Keratinocyte (primary cell): ENCODE results near the gene DNAH8.

Experiments used
- EZH2 ChIP-seq: IDR thresholded peaks from one replicate; pipeline ENCODE4 v1.6.1; 2012; ENCODE audit warnings: inconsistent platforms, mild to moderate bottlenecking, low read length, moderate library complexity
- TF ChIP-seq, protein P1 (sequence below), 3 experiments: IDR thresholded peaks in 1 of 3; conservative IDR thresholded peaks in 1 of 3; optimal IDR thresholded peaks in 1 of 3; 2 replicates in 2 of 3; 3 replicates in 1 of 3; pipeline versions ENCODE3 to v1.5.1; 2011; ENCODE audit warnings: low read length in 3 of 3, mild to moderate bottlenecking in 3 of 3, moderate library complexity in 2 of 3, control low read depth in 1 of 3, inconsistent platforms in 1 of 3; ENCODE audit not compliant: insufficient read depth in 2 of 3; ENCODE audit errors: extremely low read depth in 1 of 3

DNA sequence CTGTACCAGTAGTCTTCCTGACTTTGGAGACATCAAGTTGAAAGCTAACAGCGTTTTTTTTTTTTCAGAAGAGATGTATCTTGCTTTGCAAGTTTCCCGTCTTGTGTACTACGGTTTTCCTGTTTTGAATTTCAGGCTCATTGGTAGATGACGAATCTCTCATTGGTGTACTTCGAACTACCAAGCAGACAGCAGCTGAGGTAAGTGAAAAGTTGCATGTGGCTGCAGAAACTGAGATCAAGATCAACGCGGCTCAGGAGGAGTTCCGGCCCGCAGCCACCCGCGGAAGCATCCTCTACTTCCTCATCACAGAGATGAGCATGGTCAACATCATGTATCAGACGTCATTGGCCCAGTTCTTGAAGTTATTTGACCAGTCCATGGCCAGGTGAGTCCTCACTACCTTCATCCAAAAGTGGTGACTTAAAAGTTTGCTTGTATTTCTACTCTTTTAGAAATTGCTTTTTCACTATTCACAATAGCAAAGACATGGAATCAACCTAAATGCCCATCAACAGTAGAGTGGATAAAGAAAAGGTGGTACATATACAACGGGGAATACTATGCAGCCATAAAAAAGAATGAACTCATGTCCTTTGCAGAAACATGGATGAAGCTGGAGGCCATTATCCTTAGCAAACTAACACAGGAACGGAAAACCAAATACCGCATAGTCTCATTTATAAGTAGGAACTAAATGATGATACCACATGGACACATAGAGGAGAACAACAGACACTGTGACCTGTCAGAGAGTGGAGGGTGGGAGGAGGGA is 222.9 kb downstream of the DNAH8 start:
- TF ChIP-seq, protein P1, sequence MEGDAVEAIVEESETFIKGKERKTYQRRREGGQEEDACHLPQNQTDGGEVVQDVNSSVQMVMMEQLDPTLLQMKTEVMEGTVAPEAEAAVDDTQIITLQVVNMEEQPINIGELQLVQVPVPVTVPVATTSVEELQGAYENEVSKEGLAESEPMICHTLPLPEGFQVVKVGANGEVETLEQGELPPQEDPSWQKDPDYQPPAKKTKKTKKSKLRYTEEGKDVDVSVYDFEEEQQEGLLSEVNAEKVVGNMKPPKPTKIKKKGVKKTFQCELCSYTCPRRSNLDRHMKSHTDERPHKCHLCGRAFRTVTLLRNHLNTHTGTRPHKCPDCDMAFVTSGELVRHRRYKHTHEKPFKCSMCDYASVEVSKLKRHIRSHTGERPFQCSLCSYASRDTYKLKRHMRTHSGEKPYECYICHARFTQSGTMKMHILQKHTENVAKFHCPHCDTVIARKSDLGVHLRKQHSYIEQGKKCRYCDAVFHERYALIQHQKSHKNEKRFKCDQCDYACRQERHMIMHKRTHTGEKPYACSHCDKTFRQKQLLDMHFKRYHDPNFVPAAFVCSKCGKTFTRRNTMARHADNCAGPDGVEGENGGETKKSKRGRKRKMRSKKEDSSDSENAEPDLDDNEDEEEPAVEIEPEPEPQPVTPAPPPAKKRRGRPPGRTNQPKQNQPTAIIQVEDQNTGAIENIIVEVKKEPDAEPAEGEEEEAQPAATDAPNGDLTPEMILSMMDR (optimal IDR thresholded peaks at IDR 0.05 in 1 of 3, IDR thresholded peaks at IDR 0.05 in 1 of 3, conservative IDR thresholded peaks at IDR 0.05 in 1 of 3; ENCODE audit: extremely low read depth in 1 of 3, insufficient read depth in 2 of 3, low read length in 3 of 3) = no peak
- no peak for TF ChIP-seq EZH2
